ENCODE measurements around the gene RBBP4. TPM values are rescaled to one million over a fixed set of nuclear protein-coding genes. Genes with fewer than 3 reads are reported as not detected.

The RBBP4 gene
- total and polyA plus RNA-seq, 9 donors: 97.2 to 175 (median 142) TPM

- H3K36me3 ChIP-seq (ENCODE audit: control insufficient read depth, insufficient read depth, low read length): no peaks in the 10 kb centered on the region
- H3K27ac ChIP-seq (ENCODE audit: low read length): peak overlapping the region; percentile 29
These were observed 82.7 kb downstream of the RBBP4 start for GRCh38 chr1:32733582-32734321.

More at GRCh38 chr1:32733582-32734321, 82.7 kb downstream of the RBBP4 start:
- peak; percentile 85 for DNase-seq
- H3K27me3 ChIP-seq (ENCODE audit: control insufficient read depth, insufficient read depth, low read length): no peaks in the 10 kb centered on the region
- H3K4me1 ChIP-seq (ENCODE audit: control insufficient read depth, insufficient read depth, low read length): peaks cover 8% of the 10 kb centered on the region
- no peaks in the 10 kb centered on the region for H3K9me3 ChIP-seq (replicated peaks; ENCODE audit: control insufficient read depth, low read depth, low read length)
- no peak overlapping the region for H3K4me3 ChIP-seq (ENCODE audit: low read length)
- 24% methylated on average over 5 of the region's 9 CpGs for WGBS (ENCODE audit: insufficient coverage)

Other genes starting within 250 kb of the RBBP4 start
- 0.13 TPM for gene ZBTB8B, start 186.1 kb upstream of the RBBP4 start, total RNA-seq
- gene ZBTB8B, start 186.1 kb upstream of the RBBP4 start, polyA plus RNA-seq (ENCODE audit: insufficient read depth in 1 of 8, insufficient read length in 8 of 8, low replicate concordance in 1 of 8): under 1 TPM; 0.06 to 0.19 (median 0.12) TPM
- 10.6 TPM for gene ZBTB8A, start 111.8 kb upstream of the RBBP4 start, total RNA-seq
- 10 to 100 TPM in 2 of 8 donors, 1 to 10 TPM in 6; 5.9 to 13.4 (median 9.1) TPM for gene ZBTB8A, start 111.8 kb upstream of the RBBP4 start, polyA plus RNA-seq (ENCODE audit: insufficient read depth in 1 of 8, insufficient read length in 8 of 8, low replicate concordance in 1 of 8)
- 30.2 TPM for gene ZBTB8OS, start 658 bp upstream of the RBBP4 start, total RNA-seq
- 10 to 100 TPM; 20.6 to 27.1 (median 23.7) TPM for gene ZBTB8OS, start 658 bp upstream of the RBBP4 start, polyA plus RNA-seq (ENCODE audit: insufficient read depth in 1 of 8, insufficient read length in 8 of 8, low replicate concordance in 1 of 8)
- 46.3 TPM for gene SYNC, start 51.6 kb downstream of the RBBP4 start, total RNA-seq
- 10 to 100 TPM; 24.2 to 38.3 (median 33.2) TPM for gene SYNC, start 51.6 kb downstream of the RBBP4 start, polyA plus RNA-seq (ENCODE audit: insufficient read depth in 1 of 8, insufficient read length in 8 of 8, low replicate concordance in 1 of 8)
- gene YARS1, start 166.2 kb downstream of the RBBP4 start, total RNA-seq: 35.3 TPM
- 10 to 100 TPM; 39.8 to 56.7 (median 43.9) TPM for gene YARS1, start 166.2 kb downstream of the RBBP4 start, polyA plus RNA-seq (ENCODE audit: insufficient read depth in 1 of 8, insufficient read length in 8 of 8, low replicate concordance in 1 of 8)
- 22.8 TPM for gene S100PBP, start 166.4 kb downstream of the RBBP4 start, total RNA-seq
- 10 to 100 TPM; 16.9 to 26.6 (median 22.7) TPM for gene S100PBP, start 166.4 kb downstream of the RBBP4 start, polyA plus RNA-seq (ENCODE audit: insufficient read depth in 1 of 8, insufficient read length in 8 of 8, low replicate concordance in 1 of 8)
- gene FNDC5, start 219.7 kb downstream of the RBBP4 start, total RNA-seq: 155 TPM
- gene FNDC5, start 219.7 kb downstream of the RBBP4 start, polyA plus RNA-seq (ENCODE audit: insufficient read depth in 1 of 8, insufficient read length in 8 of 8, low replicate concordance in 1 of 8): 100 to 1,000 TPM; 198 to 265 (median 226) TPM
- gene HPCA, start 235.3 kb downstream of the RBBP4 start, total RNA-seq: 0.35 TPM
- under 1 TPM; 0.12 to 0.87 (median 0.41) TPM for gene HPCA, start 235.3 kb downstream of the RBBP4 start, polyA plus RNA-seq (ENCODE audit: insufficient read depth in 1 of 8, insufficient read length in 8 of 8, low replicate concordance in 1 of 8)